Fibroblast of lung (primary cell): Measurements from ENCODE around the gene ANKRD44.

Source experiments
- EZH2 ChIP-seq: IDR thresholded peaks from 2 replicates; pipeline ENCODE4 v1.5.1; 2012; ENCODE audit warnings: low read length, control low read depth, mild to moderate bottlenecking; ENCODE audit errors: missing control alignments
- TF ChIP-seq, protein P1 (sequence below), 2 donors: IDR thresholded peaks in 1 of 2; conservative IDR thresholded peaks in 1 of 2; 1 replicate in 1 of 2; 2 replicates in 1 of 2; pipeline ENCODE4 v1.5.1; 2011 to 2012; ENCODE audit warnings: low read length in 2 of 2, control low read depth in 1 of 2, inconsistent platforms in 1 of 2, low read depth in 1 of 2, mild to moderate bottlenecking in 1 of 2

DNA sequence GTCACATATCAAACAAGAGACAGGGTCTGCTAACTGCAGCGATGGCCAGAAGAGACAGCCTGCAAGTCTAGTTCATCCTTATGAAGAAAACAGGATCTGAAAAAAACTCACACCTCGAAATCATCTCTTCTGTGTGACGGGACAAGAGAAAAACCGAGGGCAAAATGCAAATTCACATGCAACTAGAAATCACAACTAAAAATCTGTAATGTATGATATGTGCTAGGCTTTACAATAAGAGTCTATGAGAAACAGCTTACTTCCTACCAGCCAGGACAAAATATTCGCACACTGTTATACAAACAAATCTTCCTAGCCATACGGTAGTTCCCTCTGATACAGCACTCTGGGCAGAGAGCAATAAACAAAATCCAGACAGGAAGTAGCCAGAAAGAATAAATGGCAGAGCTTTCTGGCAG is 48.8 kb downstream of the ANKRD44 start:
- TF ChIP-seq, protein P1, sequence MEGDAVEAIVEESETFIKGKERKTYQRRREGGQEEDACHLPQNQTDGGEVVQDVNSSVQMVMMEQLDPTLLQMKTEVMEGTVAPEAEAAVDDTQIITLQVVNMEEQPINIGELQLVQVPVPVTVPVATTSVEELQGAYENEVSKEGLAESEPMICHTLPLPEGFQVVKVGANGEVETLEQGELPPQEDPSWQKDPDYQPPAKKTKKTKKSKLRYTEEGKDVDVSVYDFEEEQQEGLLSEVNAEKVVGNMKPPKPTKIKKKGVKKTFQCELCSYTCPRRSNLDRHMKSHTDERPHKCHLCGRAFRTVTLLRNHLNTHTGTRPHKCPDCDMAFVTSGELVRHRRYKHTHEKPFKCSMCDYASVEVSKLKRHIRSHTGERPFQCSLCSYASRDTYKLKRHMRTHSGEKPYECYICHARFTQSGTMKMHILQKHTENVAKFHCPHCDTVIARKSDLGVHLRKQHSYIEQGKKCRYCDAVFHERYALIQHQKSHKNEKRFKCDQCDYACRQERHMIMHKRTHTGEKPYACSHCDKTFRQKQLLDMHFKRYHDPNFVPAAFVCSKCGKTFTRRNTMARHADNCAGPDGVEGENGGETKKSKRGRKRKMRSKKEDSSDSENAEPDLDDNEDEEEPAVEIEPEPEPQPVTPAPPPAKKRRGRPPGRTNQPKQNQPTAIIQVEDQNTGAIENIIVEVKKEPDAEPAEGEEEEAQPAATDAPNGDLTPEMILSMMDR (conservative IDR thresholded peaks at IDR 0.05 in 1 of 2, IDR thresholded peaks at IDR 0.05 in 1 of 2; ENCODE audit: low read depth in 1 of 2, low read length in 2 of 2) = no peak
- no peak for TF ChIP-seq EZH2
